Endothelial cell of umbilical vein (primary cell): ENCODE results near the gene CHD9. TPM values are rescaled to one million over a fixed set of nuclear protein-coding genes. Genes with fewer than 3 reads are reported as not detected.

ENCODE experiments used
- BruUV-seq: library from RNA; stranded (reverse); fragments of 400-500 nt; replicated peaks from 2 replicates; lab custom pipeline; 2021; lab: Mats Ljungman, UMichigan
- CTCF ChIA-PET: fragments of 300-600, 350-600 bp; sonication (Branson Sonifier 250); formaldehyde crosslinking; loops from one replicate; lab custom pipeline; 2021; ENCODE audit warnings: antibody characterized with exemption, inconsistent platforms; lab: Charles Lee
- POLR2A ChIA-PET: fragments of 300-600, 350-600 bp; sonication (Branson Sonifier 250); formaldehyde crosslinking; loops from one replicate; lab custom pipeline; 2021; ENCODE audit warnings: antibody characterized with exemption, inconsistent platforms; lab: Charles Lee
- DNase-seq: peaks from one replicate; pipeline ENCODE4 v3.0.0-alpha.2; 2011; ENCODE audit warnings: low read depth, low spot score
- FAIRE-seq: peaks from 2 replicates; lab custom pipeline; 2011; peaks lifted over from hg19 to GRCh38; lab: Jason Lieb, UNC
- H2AFZ ChIP-seq: 2 replicates; pipeline ENCODE4 v1.6.0; 2012; ENCODE audit warnings: low read depth, low read length, control low read depth, inconsistent platforms
- H3K27ac ChIP-seq: 2 replicates; pipeline ENCODE4 v1.5.1; 2011; ENCODE audit warnings: low read depth, mild to moderate bottlenecking, control low read depth, low read length, moderate library complexity; ENCODE audit not compliant: insufficient read depth
- H3K27me3 ChIP-seq, 2 experiments: 2 replicates each; pipeline versions ENCODE4 v1.6.0 to v1.6.1; 2011; ENCODE audit warnings: low read length in 2 of 2, mixed read lengths in 1 of 2; ENCODE audit not compliant: control insufficient read depth in 2 of 2, insufficient read depth in 2 of 2
- H3K36me3 ChIP-seq, 2 experiments: 2 replicates in 1 of 2; 3 replicates in 1 of 2; pipeline ENCODE4 v1.5.1; 2011; ENCODE audit warnings: low read length in 2 of 2, mild to moderate bottlenecking in 1 of 2, moderate library complexity in 1 of 2; ENCODE audit not compliant: control insufficient read depth in 2 of 2, insufficient read depth in 2 of 2; ENCODE audit errors: extremely low read depth in 1 of 2
- H3K4me1 ChIP-seq: 3 replicates; pipeline ENCODE4 v1.5.1; 2011; ENCODE audit warnings: mild to moderate bottlenecking, low read length; ENCODE audit not compliant: control insufficient read depth, insufficient read depth; ENCODE audit errors: extremely low read depth
- H3K4me2 ChIP-seq: 2 replicates; pipeline ENCODE4 v1.6.1; 2011; ENCODE audit warnings: low read length, control low read depth, mixed read lengths; ENCODE audit not compliant: insufficient read depth
- H3K4me3 ChIP-seq, 3 experiments: fragments of 200-600 bp in 1 of 3; sonication (generic), shearing (Covaris generic) in 1 of 3; replicated peaks in 1 of 3; 2 replicates each; pipeline ENCODE4 v1.5.1; 2011 to 2016; ENCODE audit warnings: control low read depth in 3 of 3, low read length in 3 of 3, mild to moderate bottlenecking in 2 of 3, inconsistent platforms in 1 of 3, low read depth in 1 of 3, moderate library complexity in 1 of 3; ENCODE audit not compliant: insufficient read depth in 1 of 3
- H3K79me2 ChIP-seq: 2 replicates; pipeline ENCODE4 v1.6.0; 2012; ENCODE audit warnings: low read length, inconsistent platforms; ENCODE audit not compliant: control insufficient read depth, insufficient read depth
- H3K9ac ChIP-seq: replicated peaks from 2 replicates; pipeline ENCODE3; 2011; ENCODE audit warnings: low read length, control low read depth; ENCODE audit not compliant: insufficient read depth; ENCODE audit errors: extremely low read depth
- H3K9me1 ChIP-seq: replicated peaks from 3 replicates; pipeline ENCODE4 v1.6.0; 2011; ENCODE audit warnings: mild to moderate bottlenecking, low read length; ENCODE audit not compliant: control insufficient read depth, insufficient read depth; ENCODE audit errors: extremely low read depth
- H3K9me3 ChIP-seq: replicated peaks from 2 replicates; pipeline ENCODE4 v1.5.1; 2012; ENCODE audit warnings: low read length, inconsistent platforms; ENCODE audit not compliant: control insufficient read depth, insufficient read depth
- H4K20me1 ChIP-seq: replicated peaks from 2 replicates; pipeline ENCODE3; 2011; ENCODE audit warnings: mild to moderate bottlenecking, low read length; ENCODE audit not compliant: control insufficient read depth, insufficient read depth; ENCODE audit errors: extremely low read depth
- EZH2 ChIP-seq: IDR thresholded peaks from 2 replicates; pipeline ENCODE4 v1.6.1; 2012; ENCODE audit warnings: borderline replicate concordance, low read depth, mild to moderate bottlenecking, moderate library complexity, low read length, inconsistent platforms; ENCODE audit not compliant: severe bottlenecking
- FOS ChIP-seq: IDR thresholded peaks from 2 replicates; pipeline ENCODE4 v1.6.1; 2011; ENCODE audit warnings: mild to moderate bottlenecking, low read length, moderate library complexity, borderline replicate concordance; ENCODE audit not compliant: insufficient read depth
- GATA2 ChIP-seq: IDR thresholded peaks from 2 replicates; pipeline ENCODE4 v1.7.0; 2011; ENCODE audit warnings: low read depth, mild to moderate bottlenecking, moderate library complexity, mixed read lengths, low read length; ENCODE audit not compliant: insufficient read length, insufficient read depth
- JUN ChIP-seq: IDR thresholded peaks from 2 replicates; pipeline ENCODE4 v1.6.1; 2011; ENCODE audit warnings: borderline replicate concordance, low read depth; ENCODE audit not compliant: insufficient read length, insufficient read depth
- MYC ChIP-seq: IDR thresholded peaks from one replicate; pipeline ENCODE4 v1.6.1; 2011; ENCODE audit warnings: mild to moderate bottlenecking, low read depth, low read length
- POLR2A ChIP-seq: IDR thresholded peaks from 2 replicates; pipeline ENCODE4 v1.6.1; 2012; ENCODE audit warnings: low read depth, mild to moderate bottlenecking, control low read depth, low read length
- POLR2AphosphoS5 ChIP-seq: IDR thresholded peaks from 2 replicates; pipeline ENCODE4 v1.6.1; 2012; ENCODE audit warnings: low read depth, mild to moderate bottlenecking, control low read depth, low read length, moderate library complexity; ENCODE audit not compliant: insufficient read depth
- dilution Hi-C: fragments of 300-500 bp; cut with MboI; formaldehyde crosslinking; loops from one replicate; pipeline ENCODE4 v1.15.0; 2019; ENCODE audit warnings: low sequenced_read_pairs; ENCODE audit not compliant: extremely low pct_ligation_motif_present
- intact Hi-C: fragments of 100-400 bp; cut with micrococcal nuclease; formaldehyde crosslinking; loops from one replicate; pipeline ENCODE4 v1.10.0; 2022
- polyA plus RNA-seq, 4 experiments: library from polyadenylated mRNA; depleted of rRNA in 3 of 4; stranded (reverse) in 3 of 4; unstranded in 1 of 4; fragments of >200 nt; gene quantifications; 2 replicates each; pipeline versions ENCODE4 v1.2.1 to v1.2.3, GENCODE V29; 2011 to 2012; ENCODE audit warnings: missing spikeins in 1 of 4
- small RNA-seq: library from RNA; depleted of rRNA; stranded (forward); fragments of <200 nt; gene quantifications from one replicate; pipeline ENCODE3, GENCODE V24; 2012; ENCODE audit warnings: low replicate concordance, low read depth; ENCODE audit not compliant: insufficient read depth, insufficient read length
- total RNA-seq: library from RNA; stranded (reverse); gene quantifications from 2 replicates; pipeline ENCODE4 v1.2.3, GENCODE V29; 2021
- TF ChIP-seq, protein P1 (sequence below): IDR thresholded peaks from 2 replicates; pipeline ENCODE4 v1.6.1; 2011; ENCODE audit not compliant: insufficient read depth, insufficient read length
- TF ChIP-seq, protein P2 (sequence below), 2 donors: IDR thresholded peaks; 1 replicate in 1 of 2; 2 replicates in 1 of 2; pipeline ENCODE4 v1.5.1; 2011; ENCODE audit warnings: low read length in 2 of 2, mild to moderate bottlenecking in 2 of 2, moderate library complexity in 2 of 2, control low read depth in 1 of 2, inconsistent platforms in 1 of 2, low read depth in 1 of 2; ENCODE audit not compliant: insufficient read depth in 1 of 2; ENCODE audit errors: extremely low read depth in 1 of 2

CHD9 gene
- total and polyA plus RNA-seq, 2 donors (not counting 3 experiments of a cell fraction or from before 2014, with no cell fraction given) = 9.9 to 59.2 TPM

DNA sequence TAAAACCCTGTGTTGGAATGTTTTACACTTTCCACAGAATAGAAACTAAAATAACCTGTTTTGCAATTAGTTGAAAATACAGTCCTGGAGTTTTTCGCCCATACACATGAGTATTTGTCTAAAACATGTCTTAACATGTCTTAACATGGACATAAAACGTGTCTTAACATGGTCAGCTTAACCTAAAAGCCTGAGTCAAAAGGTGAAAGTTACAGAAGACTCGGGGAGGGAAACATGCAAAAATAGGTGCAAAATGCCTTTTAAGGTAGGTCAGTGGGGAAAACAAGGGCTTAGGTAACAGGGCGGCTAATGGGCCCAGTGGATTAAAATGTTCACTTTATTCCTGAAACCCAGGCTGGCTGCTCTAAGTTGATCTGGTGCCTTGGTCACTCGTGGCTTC lies 323.3 kb downstream of the CHD9 start:
- H3K36me3 ChIP-seq = no peaks in the 10 kb centered on the region
- H3K79me2 ChIP-seq = no peaks in the 10 kb centered on the region
- H3K4me3 ChIP-seq = no peak overlapping the region
- H3K4me2 ChIP-seq = no peak overlapping the region
- no peak overlapping the region for H3K9ac ChIP-seq
- H3K4me1 ChIP-seq = no peaks in the 10 kb centered on the region
- H4K20me1 ChIP-seq = no peaks in the 10 kb centered on the region
- no peaks in the 10 kb centered on the region for H3K9me3 ChIP-seq
- dilution Hi-C loops (no loop called here), intact Hi-C loops (no loop called here)
- peaks cover 4 to 19% of the 10 kb centered on the region in 2 experiments for H3K27me3 ChIP-seq
- no peak overlapping the region for H3K27ac ChIP-seq
- BruUV-seq = no TSS peak
- ChIA-PET CTCF (no interaction called here), POLR2A (no interaction called here)
- no peak for FAIRE-seq
- no peak for TF ChIP-seq GATA2
- TF ChIP-seq FOS = no peak
- no peak for TF ChIP-seq JUN
- TF ChIP-seq POLR2AphosphoS5 = no peak
- TF ChIP-seq, protein P1, sequence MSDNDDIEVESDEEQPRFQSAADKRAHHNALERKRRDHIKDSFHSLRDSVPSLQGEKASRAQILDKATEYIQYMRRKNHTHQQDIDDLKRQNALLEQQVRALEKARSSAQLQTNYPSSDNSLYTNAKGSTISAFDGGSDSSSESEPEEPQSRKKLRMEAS = no peak
- TF ChIP-seq EZH2 = no peak
- TF ChIP-seq POLR2A = no peak
- TF ChIP-seq MYC = no peak
- TF ChIP-seq, protein P2, sequence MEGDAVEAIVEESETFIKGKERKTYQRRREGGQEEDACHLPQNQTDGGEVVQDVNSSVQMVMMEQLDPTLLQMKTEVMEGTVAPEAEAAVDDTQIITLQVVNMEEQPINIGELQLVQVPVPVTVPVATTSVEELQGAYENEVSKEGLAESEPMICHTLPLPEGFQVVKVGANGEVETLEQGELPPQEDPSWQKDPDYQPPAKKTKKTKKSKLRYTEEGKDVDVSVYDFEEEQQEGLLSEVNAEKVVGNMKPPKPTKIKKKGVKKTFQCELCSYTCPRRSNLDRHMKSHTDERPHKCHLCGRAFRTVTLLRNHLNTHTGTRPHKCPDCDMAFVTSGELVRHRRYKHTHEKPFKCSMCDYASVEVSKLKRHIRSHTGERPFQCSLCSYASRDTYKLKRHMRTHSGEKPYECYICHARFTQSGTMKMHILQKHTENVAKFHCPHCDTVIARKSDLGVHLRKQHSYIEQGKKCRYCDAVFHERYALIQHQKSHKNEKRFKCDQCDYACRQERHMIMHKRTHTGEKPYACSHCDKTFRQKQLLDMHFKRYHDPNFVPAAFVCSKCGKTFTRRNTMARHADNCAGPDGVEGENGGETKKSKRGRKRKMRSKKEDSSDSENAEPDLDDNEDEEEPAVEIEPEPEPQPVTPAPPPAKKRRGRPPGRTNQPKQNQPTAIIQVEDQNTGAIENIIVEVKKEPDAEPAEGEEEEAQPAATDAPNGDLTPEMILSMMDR (IDR thresholded peaks at IDR 0.05; ENCODE audit: extremely low read depth in 1 of 2, insufficient read depth in 1 of 2, low read depth in 1 of 2, low read length in 2 of 2) = no peak
- no peaks in the 10 kb centered on the region for H3K9me1 ChIP-seq
- H2AFZ ChIP-seq = no peak overlapping the region
- DNase-seq = no peak

Small RNA genes lying within 50 kb of the gene (small RNA-seq; reads per million reads assigned to genes)
- not detected for gene RF01210
- gene RNA5SP427 = not detected

Other genes with a start within 250 kb of the CHD9 start
- 0.66 and 1.7 TPM in 2 replicates for gene CHD9NB, start 2.1 kb upstream of the CHD9 start, total RNA-seq
- 0.35 and 0.44 TPM in 2 replicates for gene CHD9NB, start 2.1 kb upstream of the CHD9 start, polyA plus RNA-seq